Measurements from ENCODE around the gene CCN2. TPM values are rescaled to one million over a fixed set of nuclear protein-coding genes. Genes with fewer than 3 reads are reported as not detected.

CCN2 gene
- total RNA-seq, 2 experiments from 2014 or later, result 0.11 TPM; not detected in 1

DNA sequence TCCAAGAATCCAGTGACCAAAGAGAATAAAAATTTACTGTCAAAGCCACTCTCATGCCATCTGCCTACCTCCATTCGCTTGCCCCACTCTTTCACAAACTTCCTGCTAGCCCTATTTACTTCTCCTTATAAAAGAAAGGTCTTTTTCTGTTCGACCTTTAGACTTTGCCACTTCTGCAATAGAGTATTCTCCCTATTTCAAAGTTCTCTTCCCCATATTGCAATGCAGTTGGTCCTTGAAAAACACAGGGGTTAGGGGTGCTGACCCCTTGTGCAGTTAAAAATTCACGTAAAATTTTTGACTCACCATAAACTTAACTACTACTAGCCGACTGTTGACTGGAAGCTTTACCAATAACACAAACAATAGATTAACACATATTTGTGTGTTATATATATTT, 15.0 kb downstream of the CCN2 start:
- ATAC-seq (ENCODE audit: poor library complexity) (no peak), DNase-seq (no peak)
- TF ChIP-seq, protein P1, sequence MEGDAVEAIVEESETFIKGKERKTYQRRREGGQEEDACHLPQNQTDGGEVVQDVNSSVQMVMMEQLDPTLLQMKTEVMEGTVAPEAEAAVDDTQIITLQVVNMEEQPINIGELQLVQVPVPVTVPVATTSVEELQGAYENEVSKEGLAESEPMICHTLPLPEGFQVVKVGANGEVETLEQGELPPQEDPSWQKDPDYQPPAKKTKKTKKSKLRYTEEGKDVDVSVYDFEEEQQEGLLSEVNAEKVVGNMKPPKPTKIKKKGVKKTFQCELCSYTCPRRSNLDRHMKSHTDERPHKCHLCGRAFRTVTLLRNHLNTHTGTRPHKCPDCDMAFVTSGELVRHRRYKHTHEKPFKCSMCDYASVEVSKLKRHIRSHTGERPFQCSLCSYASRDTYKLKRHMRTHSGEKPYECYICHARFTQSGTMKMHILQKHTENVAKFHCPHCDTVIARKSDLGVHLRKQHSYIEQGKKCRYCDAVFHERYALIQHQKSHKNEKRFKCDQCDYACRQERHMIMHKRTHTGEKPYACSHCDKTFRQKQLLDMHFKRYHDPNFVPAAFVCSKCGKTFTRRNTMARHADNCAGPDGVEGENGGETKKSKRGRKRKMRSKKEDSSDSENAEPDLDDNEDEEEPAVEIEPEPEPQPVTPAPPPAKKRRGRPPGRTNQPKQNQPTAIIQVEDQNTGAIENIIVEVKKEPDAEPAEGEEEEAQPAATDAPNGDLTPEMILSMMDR (IDR thresholded peaks at IDR 0.05), result no peak
- no peak overlapping the region for H3K27ac ChIP-seq (ENCODE audit: low read depth in 1 of 2, low read length in 2 of 2)
- H3K4me3 ChIP-seq (ENCODE audit: low read length), result no peak overlapping the region
- no peaks in the 10 kb centered on the region for H3K4me1 Mint-ChIP-seq (ENCODE audit: low read depth)
- POLR2A ChIA-PET, result no interaction called here
- H3K27ac Mint-ChIP-seq, result no peak overlapping the region
- intact Hi-C loops (cut with DNase I, micrococcal nuclease), result no loop called here
- H3K27me3 Mint-ChIP-seq, result peaks cover 32% of the 10 kb centered on the region
- no peaks in the 10 kb centered on the region for H3K4me1 ChIP-seq (ENCODE audit: insufficient read depth, low read length)
- no peaks in the 10 kb centered on the region for H3K9me3 Mint-ChIP-seq
- no peak overlapping the region for H3K4me3 Mint-ChIP-seq
- H3K36me3 Mint-ChIP-seq (ENCODE audit: low read depth), result no peaks in the 10 kb centered on the region
- H3K27me3 ChIP-seq (ENCODE audit: control insufficient read depth in 1 of 2, insufficient read depth in 2 of 2, low read length in 2 of 2), result peaks cover 0 to 3% of the 10 kb centered on the region in 2 experiments
- CTCF ChIA-PET, result no interaction called here
- H3K36me3 ChIP-seq (ENCODE audit: insufficient read depth, low read length), result no peaks in the 10 kb centered on the region
- H3K9me3 ChIP-seq (ENCODE audit: control insufficient read depth in 1 of 2, insufficient read depth in 1 of 2, low read length in 2 of 2), result no peaks in the 10 kb centered on the region

DNA sequence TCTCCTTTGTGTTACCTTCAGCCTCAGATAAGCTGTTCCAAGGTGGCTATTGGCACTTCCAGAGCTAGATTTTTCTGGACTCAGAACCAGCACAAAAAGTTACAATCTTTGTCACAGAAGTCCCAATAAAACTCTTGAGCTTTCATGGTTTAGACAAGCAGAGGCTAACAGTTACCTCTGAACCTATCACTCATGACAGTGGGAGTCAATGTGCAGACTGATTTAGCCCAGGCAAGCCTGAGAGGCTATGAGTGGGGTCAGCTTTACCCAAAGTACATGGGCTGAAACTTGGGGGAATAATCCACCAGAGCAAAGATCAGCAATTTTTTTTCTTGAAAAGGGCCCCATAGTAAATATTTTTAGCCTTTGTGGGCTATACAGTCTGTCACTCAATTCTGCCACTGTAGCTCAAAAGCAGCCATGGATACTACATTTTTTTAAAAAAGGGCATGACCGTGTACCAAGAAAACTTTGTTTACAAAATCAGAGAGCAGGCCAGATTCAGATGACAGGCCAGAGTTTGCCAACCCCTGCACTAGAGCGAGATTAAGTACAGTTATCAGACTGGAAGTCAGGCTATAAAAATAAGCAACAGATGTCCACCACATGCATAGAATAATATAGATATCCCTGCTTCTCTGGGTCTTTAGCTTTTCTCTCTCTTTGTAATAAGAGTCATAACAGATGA, 20.0 kb downstream of the CCN2 start:
- TF ChIP-seq, protein P1 (IDR thresholded peaks at IDR 0.05), result no peak
- Mint-ChIP-seq H3K4me3 (no peak overlapping the region), H3K4me1 (ENCODE audit: low read depth) (no peaks in the 10 kb centered on the region), H3K27me3 (peaks cover 32% of the 10 kb centered on the region), H3K36me3 (ENCODE audit: low read depth) (no peaks in the 10 kb centered on the region), H3K9me3 (no peaks in the 10 kb centered on the region), H3K27ac (no peak overlapping the region)
- Histone ChIP-seq H3K27ac (ENCODE audit: low read depth in 1 of 2, low read length in 2 of 2) (no peak overlapping the region), H3K27me3 (ENCODE audit: control insufficient read depth in 1 of 2, insufficient read depth in 2 of 2, low read length in 2 of 2) (peaks cover 0 to 5% of the 10 kb centered on the region in 2 experiments), H3K4me1 (ENCODE audit: insufficient read depth, low read length) (no peaks in the 10 kb centered on the region), H3K9me3 (ENCODE audit: control insufficient read depth in 1 of 2, insufficient read depth in 1 of 2, low read length in 2 of 2) (peaks cover 0 to 5% of the 10 kb centered on the region in 2 experiments), H3K4me3 (ENCODE audit: low read length) (no peak overlapping the region), H3K36me3 (ENCODE audit: insufficient read depth, low read length) (no peaks in the 10 kb centered on the region)
- CTCF ChIA-PET, result no interaction called here
- ATAC-seq (ENCODE audit: poor library complexity) (no peak), DNase-seq (no peak)
- POLR2A ChIA-PET, result interaction anchor here (0.7 kb wide), 1 partner anchor 866 kb away, joined by 3 read pairs; no protein-coding TSS in a partner anchor
- intact Hi-C loops (cut with DNase I, micrococcal nuclease), result no loop called here

- Histone ChIP-seq H3K27me3 (ENCODE audit: control insufficient read depth in 1 of 2, insufficient read depth in 2 of 2, low read length in 2 of 2) (peaks cover 0 to 5% of the 10 kb centered on the region in 2 experiments), H3K27ac (ENCODE audit: low read depth in 1 of 2, low read length in 2 of 2) (no peak overlapping the region), H3K4me1 (ENCODE audit: insufficient read depth, low read length) (no peaks in the 10 kb centered on the region), H3K4me3 (ENCODE audit: low read length) (no peak overlapping the region), H3K36me3 (ENCODE audit: insufficient read depth, low read length) (no peaks in the 10 kb centered on the region), H3K9me3 (ENCODE audit: control insufficient read depth in 1 of 2, insufficient read depth in 1 of 2, low read length in 2 of 2) (peaks cover 0 to 5% of the 10 kb centered on the region in 2 experiments)
- ChIA-PET POLR2A (no interaction called here), CTCF (no interaction called here)
- Mint-ChIP-seq H3K9me3 (no peaks in the 10 kb centered on the region), H3K27me3 (peaks cover 30% of the 10 kb centered on the region), H3K4me1 (ENCODE audit: low read depth) (no peaks in the 10 kb centered on the region), H3K4me3 (no peak overlapping the region), H3K36me3 (ENCODE audit: low read depth) (no peaks in the 10 kb centered on the region), H3K27ac (no peak overlapping the region)
- intact Hi-C loops (cut with DNase I, micrococcal nuclease), result no loop called here
- ATAC-seq (ENCODE audit: poor library complexity), result no peak
- TF ChIP-seq, protein P1 (IDR thresholded peaks at IDR 0.05), result no peak
- no peak for DNase-seq
Observed at GRCh38 chr6:131929976-131930375, 21.2 kb downstream of the CCN2 start.
